Activated T-helper 1 cell treated with anti-CD3 and anti-CD28 coated beads, Interleukin-12 subunit alpha, Interleukin-12 subunit beta, Interleukin-2, Interleukin-4 antibody, amounts not matched to agents 30 ng/mL and 10 ng/mL and 1 ng/mL, durations not matched to agents 14 hours and 24 hours and 36 hours (primary cell): ENCODE measurements around the gene KANSL1. TPM values are rescaled to one million over a fixed set of nuclear protein-coding genes. Genes with fewer than 3 reads are reported as not detected.
A peak's percentile ranks its signal among the peaks of the same experiment; 100 is the strongest.

Experiments
- DNase-seq: peaks from one replicate; pipeline ENCODE4 v3.0.0; 2021; ENCODE audit warnings: low spot score
- H3K27ac Mint-ChIP-seq: one replicate; pipeline ENCODE4 v1.8.0; 2021; ENCODE audit warnings: mild to moderate bottlenecking, mixed read lengths
- H3K27me3 Mint-ChIP-seq: one replicate; pipeline ENCODE4 v1.8.0; 2022; ENCODE audit warnings: mild to moderate bottlenecking, moderate library complexity, mixed read lengths; ENCODE audit not compliant: insufficient read depth
- H3K36me3 Mint-ChIP-seq: one replicate; pipeline ENCODE4 v1.8.0; 2021; ENCODE audit warnings: low read depth, mixed read lengths
- H3K4me1 Mint-ChIP-seq: one replicate; pipeline ENCODE4 v1.8.0; 2021; ENCODE audit warnings: low read depth, mixed read lengths
- H3K4me3 Mint-ChIP-seq: one replicate; pipeline ENCODE4 v1.8.0; 2021; ENCODE audit warnings: mild to moderate bottlenecking, moderate library complexity, mixed read lengths
- H3K9me3 Mint-ChIP-seq: one replicate; pipeline ENCODE4 v1.8.0; 2021; ENCODE audit warnings: mixed read lengths
- intact Hi-C: fragments of 100-400 bp; cut with micrococcal nuclease; formaldehyde crosslinking; loops from one replicate; pipeline ENCODE4 v1.15.1; 2024
- total RNA-seq: library from RNA; stranded (reverse); gene quantifications from 2 replicates; pipeline ENCODE4 v1.2.3, GENCODE V29; 2022

The KANSL1 gene
- total RNA-seq, 1 donor from 2014 or later: 96.7 TPM

DNA sequence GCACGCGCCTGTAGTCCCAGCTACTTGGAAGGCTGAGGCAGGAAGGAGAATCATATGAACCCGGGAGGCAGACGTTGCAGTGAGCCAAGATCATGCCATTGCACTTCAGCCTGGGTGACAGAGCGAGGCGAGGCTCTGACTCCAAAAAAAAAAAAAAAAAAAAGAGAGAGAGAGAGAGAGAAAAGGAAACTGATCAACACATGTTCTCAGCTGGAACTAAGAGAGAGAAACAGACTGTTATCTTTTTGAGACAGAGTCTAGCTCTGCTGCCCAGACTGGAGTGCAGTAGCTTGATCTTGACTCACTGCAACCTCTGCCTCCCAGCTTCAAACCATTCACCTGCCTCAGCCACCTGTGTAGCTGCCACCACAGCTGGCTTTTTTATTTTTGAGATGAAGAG lies 133.7 kb downstream of the KANSL1 start:
- DNase-seq: no peak
- peaks cover 20% of the 10 kb centered on the region for H3K36me3 Mint-ChIP-seq
- no peaks in the 10 kb centered on the region for H3K27me3 Mint-ChIP-seq
- intact Hi-C loops: loop anchor here (2.0 kb wide), 1 partner anchor 15 kb away; no protein-coding TSS in a partner anchor
- H3K27ac Mint-ChIP-seq: no peak overlapping the region
- peaks cover 27% of the 10 kb centered on the region for H3K4me1 Mint-ChIP-seq
- H3K9me3 Mint-ChIP-seq: no peaks in the 10 kb centered on the region
- H3K4me3 Mint-ChIP-seq: no peak overlapping the region

- peak overlapping the region; percentile 2 for H3K27ac Mint-ChIP-seq
- H3K4me3 Mint-ChIP-seq: no peak overlapping the region
- H3K36me3 Mint-ChIP-seq: peaks cover 23% of the 10 kb centered on the region
- no peaks in the 10 kb centered on the region for H3K9me3 Mint-ChIP-seq
- DNase-seq: no peak
- H3K4me1 Mint-ChIP-seq: peaks cover 32% of the 10 kb centered on the region
- intact Hi-C loops: no loop called here
- no peaks in the 10 kb centered on the region for H3K27me3 Mint-ChIP-seq
Observed at GRCh38 chr17:46057366-46057765, 135.9 kb downstream of the KANSL1 start.

- Mint-ChIP-seq H3K36me3 (peaks cover 27% of the 10 kb centered on the region), H3K27me3 (no peaks in the 10 kb centered on the region), H3K4me3 (no peak overlapping the region), H3K9me3 (no peaks in the 10 kb centered on the region), H3K27ac (no peak overlapping the region), H3K4me1 (peaks cover 37% of the 10 kb centered on the region)
- intact Hi-C loops: no loop called here
- no peak for DNase-seq
Observed at GRCh38 chr17:46056800-46057304, 136.4 kb downstream of the KANSL1 start.

DNA sequence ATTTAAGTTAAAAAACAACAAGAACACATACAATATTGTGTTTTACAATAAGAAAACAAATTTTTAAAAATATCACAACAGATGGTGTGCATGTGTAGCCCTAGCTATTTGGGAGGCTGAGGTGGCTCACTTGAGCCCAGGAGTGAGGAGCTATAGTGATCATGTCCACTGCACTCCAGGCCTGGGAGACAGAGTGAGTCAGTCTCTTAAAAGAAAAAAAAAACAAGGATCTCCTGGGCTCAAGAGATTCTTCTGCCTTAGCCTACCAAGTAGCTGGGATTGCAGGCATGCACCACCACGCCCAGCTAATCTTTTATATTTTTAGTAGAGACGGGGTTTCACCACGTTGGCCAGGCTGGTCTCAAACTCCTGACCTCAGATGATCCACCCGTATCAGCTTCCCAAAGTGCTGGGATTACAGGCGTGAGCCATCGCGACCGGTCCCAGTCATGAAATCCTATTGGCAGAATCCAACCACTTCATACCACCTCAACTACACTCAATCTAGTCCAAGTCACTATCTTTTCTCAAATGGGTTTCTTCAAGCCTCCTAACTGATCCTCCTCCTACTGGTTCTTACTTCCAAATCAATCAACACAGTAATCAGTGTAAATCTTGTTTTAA lies 139.2 kb downstream of the KANSL1 start:
- H3K4me1 Mint-ChIP-seq: peaks cover 47% of the 10 kb centered on the region
- H3K36me3 Mint-ChIP-seq: peaks cover 44% of the 10 kb centered on the region
- no peaks in the 10 kb centered on the region for H3K27me3 Mint-ChIP-seq
- H3K9me3 Mint-ChIP-seq: no peaks in the 10 kb centered on the region
- DNase-seq: no peak
- intact Hi-C loops: loop anchor here (2.0 kb wide), 1 partner anchor 35 kb away; no protein-coding TSS in a partner anchor
- H3K27ac Mint-ChIP-seq: peak overlapping the region; percentile 30
- H3K4me3 Mint-ChIP-seq: no peak overlapping the region

DNA sequence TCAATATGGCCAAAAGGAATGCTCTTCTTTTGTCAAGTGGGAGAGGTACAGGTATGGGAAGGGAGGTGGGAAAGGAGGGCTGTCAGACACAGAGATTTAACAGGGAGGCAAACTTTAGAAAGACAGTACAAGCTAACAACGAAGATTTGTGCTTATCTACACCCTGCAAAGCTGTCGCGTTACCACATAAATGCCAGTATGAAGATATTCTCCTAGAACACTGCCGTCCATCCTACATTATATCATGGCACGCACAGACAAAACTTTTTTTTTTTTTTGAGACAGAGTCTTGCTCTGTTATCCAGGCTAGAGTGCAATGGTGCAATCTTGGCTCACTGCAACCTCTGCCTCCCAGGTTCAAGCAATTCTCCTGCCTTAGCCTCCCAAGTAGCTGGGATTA lies 143.6 kb downstream of the KANSL1 start:
- Mint-ChIP-seq H3K4me1 (peaks cover 38% of the 10 kb centered on the region), H3K36me3 (peaks cover 57% of the 10 kb centered on the region), H3K27me3 (no peaks in the 10 kb centered on the region), H3K27ac (no peak overlapping the region), H3K9me3 (no peaks in the 10 kb centered on the region), H3K4me3 (no peak overlapping the region)
- DNase-seq: no peak
- intact Hi-C loops: no loop called here

GRCh38 chr17:46047856-46048255 lies 145.4 kb downstream of the KANSL1 start:
- Mint-ChIP-seq H3K4me1 (peaks cover 47% of the 10 kb centered on the region), H3K4me3 (no peak overlapping the region), H3K27me3 (no peaks in the 10 kb centered on the region), H3K36me3 (peaks cover 59% of the 10 kb centered on the region), H3K9me3 (no peaks in the 10 kb centered on the region), H3K27ac (no peak overlapping the region)
- DNase-seq: no peak
- intact Hi-C loops: no loop called here

GRCh38 chr17:46047398-46047797 lies 145.8 kb downstream of the KANSL1 start:
- H3K36me3 Mint-ChIP-seq: peaks cover 58% of the 10 kb centered on the region
- DNase-seq: no peak
- intact Hi-C loops: no loop called here
- no peak overlapping the region for H3K27ac Mint-ChIP-seq
- no peaks in the 10 kb centered on the region for H3K27me3 Mint-ChIP-seq
- no peaks in the 10 kb centered on the region for H3K9me3 Mint-ChIP-seq
- peaks cover 46% of the 10 kb centered on the region for H3K4me1 Mint-ChIP-seq
- no peak overlapping the region for H3K4me3 Mint-ChIP-seq

DNA sequence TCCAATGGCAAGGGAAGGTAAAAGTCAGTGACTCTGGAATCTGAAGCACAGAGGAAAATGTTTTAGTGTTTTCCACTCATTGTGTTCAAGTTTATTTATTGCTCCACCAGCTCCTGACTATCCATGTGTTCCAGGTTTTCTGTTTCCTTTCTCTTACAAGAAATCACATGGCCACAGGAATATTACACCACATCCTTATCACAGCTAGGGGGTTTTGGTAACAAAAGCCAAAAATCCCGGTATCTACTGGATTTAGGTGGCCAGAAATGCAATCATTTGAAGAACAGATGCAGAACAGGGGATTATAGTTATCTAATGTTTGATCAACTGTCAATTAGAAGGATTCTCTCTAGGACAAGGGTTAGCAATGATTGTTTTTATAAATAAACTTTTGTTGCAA lies 146.3 kb downstream of the KANSL1 start:
- Mint-ChIP-seq H3K4me1 (peaks cover 41% of the 10 kb centered on the region), H3K9me3 (no peaks in the 10 kb centered on the region)

GRCh38 chr17:46045639-46046038 lies 147.6 kb downstream of the KANSL1 start:
- no peak overlapping the region for H3K4me3 Mint-ChIP-seq
- H3K36me3 Mint-ChIP-seq: peaks cover 46% of the 10 kb centered on the region
- intact Hi-C loops: loop anchor here (2.0 kb wide), 3 partner anchors 13 to 167 kb away; no protein-coding TSS in a partner anchor
- DNase-seq: no peak
- peak overlapping the region; percentile 82 for H3K27ac Mint-ChIP-seq
- no peaks in the 10 kb centered on the region for H3K9me3 Mint-ChIP-seq
- peaks cover 30% of the 10 kb centered on the region for H3K4me1 Mint-ChIP-seq
- H3K27me3 Mint-ChIP-seq: no peaks in the 10 kb centered on the region

More for the DNA sequence above, 146.3 kb downstream of the KANSL1 start:
- peaks cover 54% of the 10 kb centered on the region for H3K36me3 Mint-ChIP-seq
- H3K27me3 Mint-ChIP-seq: no peaks in the 10 kb centered on the region
- DNase-seq: no peak
- intact Hi-C loops: no loop called here
- H3K27ac Mint-ChIP-seq: no peak overlapping the region
- H3K4me3 Mint-ChIP-seq: no peak overlapping the region

- no peak for DNase-seq
- Mint-ChIP-seq H3K36me3 (peaks cover 44% of the 10 kb centered on the region), H3K27me3 (no peaks in the 10 kb centered on the region), H3K9me3 (no peaks in the 10 kb centered on the region), H3K4me3 (no peak overlapping the region), H3K4me1 (peaks cover 30% of the 10 kb centered on the region), H3K27ac (no peak overlapping the region)
- intact Hi-C loops: loop anchor here (1.0 to 2.0 kb wide), 5 partner anchors 14 to 168 kb away; no protein-coding TSS in a partner anchor
Observed at GRCh38 chr17:46044989-46045388, 148.2 kb downstream of the KANSL1 start.

- no peak overlapping the region for H3K4me3 Mint-ChIP-seq
- intact Hi-C loops: loop anchor here (1.0 to 2.0 kb wide), 5 partner anchors 14 to 168 kb away; no protein-coding TSS in a partner anchor
- peaks cover 46% of the 10 kb centered on the region for H3K36me3 Mint-ChIP-seq
- H3K27me3 Mint-ChIP-seq: no peaks in the 10 kb centered on the region
- no peaks in the 10 kb centered on the region for H3K9me3 Mint-ChIP-seq
- peak overlapping the region; percentile 2 for H3K27ac Mint-ChIP-seq
- peaks cover 30% of the 10 kb centered on the region for H3K4me1 Mint-ChIP-seq
- DNase-seq: peak; percentile 12
Observed at GRCh38 chr17:46044286-46044928, 148.8 kb downstream of the KANSL1 start.

- intact Hi-C loops: loop anchor here (1.0 to 2.0 kb wide), 5 partner anchors 15 to 169 kb away; no protein-coding TSS in a partner anchor
- Mint-ChIP-seq H3K4me1 (peaks cover 30% of the 10 kb centered on the region), H3K4me3 (no peak overlapping the region), H3K27ac (peak overlapping the region; percentile 26), H3K9me3 (no peaks in the 10 kb centered on the region), H3K36me3 (peaks cover 43% of the 10 kb centered on the region), H3K27me3 (no peaks in the 10 kb centered on the region)
- no peak for DNase-seq
Observed at GRCh38 chr17:46043606-46044005, 149.6 kb downstream of the KANSL1 start.

- H3K9me3 Mint-ChIP-seq: no peaks in the 10 kb centered on the region
- H3K4me3 Mint-ChIP-seq: no peak overlapping the region
- H3K27ac Mint-ChIP-seq: no peak overlapping the region
- intact Hi-C loops: no loop called here
- H3K36me3 Mint-ChIP-seq: peaks cover 47% of the 10 kb centered on the region
- peaks cover 35% of the 10 kb centered on the region for H3K4me1 Mint-ChIP-seq
- no peaks in the 10 kb centered on the region for H3K27me3 Mint-ChIP-seq
- DNase-seq: no peak
Observed at GRCh38 chr17:46042925-46043324, 150.3 kb downstream of the KANSL1 start.
